Measurements from ENCODE around the gene CCDC184. TPM values are rescaled to one million over a fixed set of nuclear protein-coding genes. Genes with fewer than 3 reads are reported as not detected.

The CCDC184 gene
- polyA plus RNA-seq, 3 donors, result 0.03 TPM; not detected in 2

GRCh38 chr12:48160807-48161206 is 22.6 kb upstream of the CCDC184 start:
- H3K4me3 ChIP-seq (replicated peaks in 1 of 3; ENCODE audit: low read depth in 2 of 3, low read length in 3 of 3), result no peak overlapping the region
- Mint-ChIP-seq H3K27me3 (ENCODE audit: low read depth in 3 of 3) (peaks cover 0 to under 1% (median 0%) of the 10 kb centered on the region in 3 donors), H3K36me3 (no peaks in the 10 kb centered on the region), H3K9me3 (no peaks in the 10 kb centered on the region), H3K4me3 (no peak overlapping the region), H3K4me1 (peaks cover 18% of the 10 kb centered on the region), H3K27ac (peak overlapping the region in 1 of 7 donors; percentile 5)
- H4K20me1 ChIP-seq (ENCODE audit: insufficient read depth, low read length), result no peaks in the 10 kb centered on the region
- WGBS (ENCODE audit: insufficient coverage), result no CpG with 5 or more reads among the region's 2 CpGs
- no peak overlapping the region for H3K9ac ChIP-seq (ENCODE audit: insufficient read depth, low read length, poor library complexity, severe bottlenecking)
- peak overlapping the region; percentile 55 for H2AFZ ChIP-seq (ENCODE audit: insufficient read depth, low read depth, low read length, poor library complexity, severe bottlenecking)
- H3K4me1 ChIP-seq (ENCODE audit: control insufficient read depth in 1 of 2, insufficient read depth in 2 of 2, low read length in 2 of 2), result peaks cover 13 to 16% of the 10 kb centered on the region in 2 donors
- intact Hi-C loops (cut with micrococcal nuclease), result no loop called here
- H3K9me3 ChIP-seq (replicated peaks in 1 of 2; ENCODE audit: control insufficient read depth in 1 of 2, insufficient read depth in 1 of 2, low read length in 2 of 2), result no peaks in the 10 kb centered on the region
- peaks cover 15% of the 10 kb centered on the region for H3K79me2 ChIP-seq (ENCODE audit: insufficient read depth, low read length)
- no peak for DNase-seq
- peaks cover 0 to 2% of the 10 kb centered on the region in 2 donors for H3K27me3 ChIP-seq (ENCODE audit: control insufficient read depth in 2 of 2, insufficient read depth in 2 of 2, low read length in 2 of 2)
- TF ChIP-seq CTCF (IDR thresholded peaks at IDR 0.05), result no peak
- H3K4me2 ChIP-seq (replicated peaks; ENCODE audit: extremely low read depth, low read length, poor library complexity, severe bottlenecking), result no peak overlapping the region
- no peaks in the 10 kb centered on the region for H3K36me3 ChIP-seq (replicated peaks in 1 of 2; ENCODE audit: control insufficient read depth in 1 of 2, insufficient read depth in 2 of 2, low read length in 2 of 2)
- no peak overlapping the region for H3K27ac ChIP-seq (ENCODE audit: low read depth in 1 of 2, low read length in 2 of 2)

- H3K27ac Mint-ChIP-seq, result no peak overlapping the region
- H3K27ac ChIP-seq (ENCODE audit: low read depth in 1 of 2, low read length in 2 of 2), result no peak overlapping the region
Measured at GRCh38 chr12:48163150-48163747, 20.2 kb upstream of the CCDC184 start.

More at GRCh38 chr12:48163150-48163747, 20.2 kb upstream of the CCDC184 start:
- no peak overlapping the region for H3K4me3 ChIP-seq (replicated peaks in 1 of 3; ENCODE audit: low read depth in 2 of 3, low read length in 3 of 3)
- peaks cover 0 to 2% of the 10 kb centered on the region in 2 donors for H3K27me3 ChIP-seq (ENCODE audit: control insufficient read depth in 2 of 2, insufficient read depth in 2 of 2, low read length in 2 of 2)
- H3K27me3 Mint-ChIP-seq (ENCODE audit: low read depth in 3 of 3), result peaks cover 0 to 4% (median 2%) of the 10 kb centered on the region in 3 donors
- H2AFZ ChIP-seq (ENCODE audit: insufficient read depth, low read depth, low read length, poor library complexity, severe bottlenecking), result peak overlapping the region; percentile 50
- no peaks in the 10 kb centered on the region for H3K36me3 Mint-ChIP-seq
- H3K4me3 Mint-ChIP-seq, result no peak overlapping the region
- no peaks in the 10 kb centered on the region for H3K9me3 Mint-ChIP-seq
- no peaks in the 10 kb centered on the region for H3K79me2 ChIP-seq (ENCODE audit: insufficient read depth, low read length)
- no peaks in the 10 kb centered on the region for H3K4me1 ChIP-seq (ENCODE audit: control insufficient read depth in 1 of 2, insufficient read depth in 2 of 2, low read length in 2 of 2)
- WGBS (ENCODE audit: insufficient coverage), result 83% methylated on average over 1 of the region's 5 CpGs
- H3K9ac ChIP-seq (ENCODE audit: insufficient read depth, low read length, poor library complexity, severe bottlenecking), result no peak overlapping the region
- H3K4me2 ChIP-seq (replicated peaks; ENCODE audit: extremely low read depth, low read length, poor library complexity, severe bottlenecking), result no peak overlapping the region
- intact Hi-C loops (cut with micrococcal nuclease), result no loop called here
- H4K20me1 ChIP-seq (ENCODE audit: insufficient read depth, low read length), result no peaks in the 10 kb centered on the region
- no peaks in the 10 kb centered on the region for H3K9me3 ChIP-seq (replicated peaks in 1 of 2; ENCODE audit: control insufficient read depth in 1 of 2, insufficient read depth in 1 of 2, low read length in 2 of 2)
- TF ChIP-seq CTCF (IDR thresholded peaks at IDR 0.05), result no peak
- no peak for DNase-seq
- no peaks in the 10 kb centered on the region for H3K36me3 ChIP-seq (replicated peaks in 1 of 2; ENCODE audit: control insufficient read depth in 1 of 2, insufficient read depth in 2 of 2, low read length in 2 of 2)
- peaks cover 3% of the 10 kb centered on the region for H3K4me1 Mint-ChIP-seq
